Osteocyte (in vitro differentiated cells): Measurements from ENCODE around the gene REPIN1. TPM values are rescaled to one million over a fixed set of nuclear protein-coding genes. Genes with fewer than 3 reads are reported as not detected.

Experiments
- DNase-seq: peaks from one replicate; pipeline ENCODE4 v3.0.0; 2021; ENCODE audit warnings: mixed read lengths; ENCODE audit not compliant: unreplicated experiment; ENCODE audit errors: extremely low spot score
- H3K27ac Mint-ChIP-seq: one replicate; pipeline ENCODE4 v1.8.0; 2021; ENCODE audit warnings: mild to moderate bottlenecking, mixed read lengths; ENCODE audit not compliant: unreplicated experiment
- H3K27me3 Mint-ChIP-seq: one replicate; pipeline ENCODE4 v1.8.0; 2021; ENCODE audit warnings: mixed read lengths; ENCODE audit not compliant: unreplicated experiment
- H3K36me3 Mint-ChIP-seq: one replicate; pipeline ENCODE4 v1.8.0; 2021; ENCODE audit warnings: mixed read lengths; ENCODE audit not compliant: unreplicated experiment
- H3K4me1 Mint-ChIP-seq: one replicate; pipeline ENCODE4 v1.8.0; 2021; ENCODE audit warnings: mixed read lengths; ENCODE audit not compliant: unreplicated experiment
- H3K4me3 Mint-ChIP-seq: one replicate; pipeline ENCODE4 v1.8.0; 2021; ENCODE audit warnings: mild to moderate bottlenecking, moderate library complexity, mixed read lengths; ENCODE audit not compliant: unreplicated experiment
- H3K9me3 Mint-ChIP-seq: one replicate; pipeline ENCODE4 v1.8.0; 2021; ENCODE audit warnings: mixed read lengths; ENCODE audit not compliant: unreplicated experiment
- total RNA-seq: library from RNA; stranded (reverse); gene quantifications from 2 replicates; pipeline ENCODE4 v1.2.1, GENCODE V29; 2021
- TF ChIP-seq, protein P1 (sequence below): fragments of 200-600 bp; sonication (generic); IDR thresholded peaks from 2 replicates; pipeline ENCODE4 v1.5.0; 2021; ENCODE audit warnings: antibody characterized with exemption, mild to moderate bottlenecking, moderate library complexity

The REPIN1 gene
- total RNA-seq, 1 donor from 2014 or later, result 66.3 TPM

DNA sequence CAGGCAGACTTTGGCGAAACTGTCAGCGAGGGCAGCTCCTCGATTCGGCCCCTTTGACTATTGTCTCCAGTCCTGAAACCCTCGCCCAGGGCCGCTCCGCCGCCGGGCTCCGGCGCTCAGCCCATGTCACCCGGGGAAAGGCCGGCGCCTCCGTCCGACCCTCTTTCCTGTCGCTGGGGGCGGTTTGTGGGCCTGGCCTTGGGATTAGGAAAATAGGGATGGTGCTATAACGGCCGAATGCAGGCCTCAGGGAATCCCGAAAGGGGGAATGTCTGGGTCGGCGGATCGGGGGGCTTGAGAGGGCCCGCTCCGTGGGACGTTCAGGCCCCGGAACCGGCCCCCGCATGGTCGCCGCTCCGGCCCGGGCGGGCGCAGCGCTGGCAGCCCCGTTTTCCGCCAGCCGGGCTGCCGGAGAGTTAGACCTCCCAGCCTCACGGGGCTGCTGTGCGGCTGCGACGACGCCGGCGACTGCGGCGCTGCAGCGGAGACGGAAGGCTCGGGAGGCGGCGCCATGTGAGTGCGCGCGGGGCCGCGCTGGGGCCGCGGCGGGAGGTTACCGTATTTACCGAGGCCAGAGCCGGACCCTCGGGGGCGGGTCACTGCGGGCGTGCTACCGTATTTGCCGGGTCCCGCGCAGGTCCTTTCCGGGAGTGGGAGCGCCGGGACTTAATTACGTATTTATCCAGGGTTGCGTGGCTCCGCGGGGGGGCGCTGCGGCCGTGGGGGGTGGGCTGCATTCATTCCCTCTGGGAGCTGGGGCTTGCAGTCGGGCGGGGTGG lies 36.4 kb downstream of the REPIN1 start:
- H3K27me3 Mint-ChIP-seq, result no peaks in the 10 kb centered on the region
- TF ChIP-seq, protein P1, sequence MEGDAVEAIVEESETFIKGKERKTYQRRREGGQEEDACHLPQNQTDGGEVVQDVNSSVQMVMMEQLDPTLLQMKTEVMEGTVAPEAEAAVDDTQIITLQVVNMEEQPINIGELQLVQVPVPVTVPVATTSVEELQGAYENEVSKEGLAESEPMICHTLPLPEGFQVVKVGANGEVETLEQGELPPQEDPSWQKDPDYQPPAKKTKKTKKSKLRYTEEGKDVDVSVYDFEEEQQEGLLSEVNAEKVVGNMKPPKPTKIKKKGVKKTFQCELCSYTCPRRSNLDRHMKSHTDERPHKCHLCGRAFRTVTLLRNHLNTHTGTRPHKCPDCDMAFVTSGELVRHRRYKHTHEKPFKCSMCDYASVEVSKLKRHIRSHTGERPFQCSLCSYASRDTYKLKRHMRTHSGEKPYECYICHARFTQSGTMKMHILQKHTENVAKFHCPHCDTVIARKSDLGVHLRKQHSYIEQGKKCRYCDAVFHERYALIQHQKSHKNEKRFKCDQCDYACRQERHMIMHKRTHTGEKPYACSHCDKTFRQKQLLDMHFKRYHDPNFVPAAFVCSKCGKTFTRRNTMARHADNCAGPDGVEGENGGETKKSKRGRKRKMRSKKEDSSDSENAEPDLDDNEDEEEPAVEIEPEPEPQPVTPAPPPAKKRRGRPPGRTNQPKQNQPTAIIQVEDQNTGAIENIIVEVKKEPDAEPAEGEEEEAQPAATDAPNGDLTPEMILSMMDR, result peak; percentile 24
- peaks cover 4% of the 10 kb centered on the region for H3K36me3 Mint-ChIP-seq
- H3K9me3 Mint-ChIP-seq, result no peaks in the 10 kb centered on the region
- H3K4me1 Mint-ChIP-seq, result peaks cover 43% of the 10 kb centered on the region
- peak overlapping the region; percentile 87 for H3K27ac Mint-ChIP-seq
- peak overlapping the region; percentile 89 for H3K4me3 Mint-ChIP-seq
- DNase-seq, result peak; percentile 95

DNA sequence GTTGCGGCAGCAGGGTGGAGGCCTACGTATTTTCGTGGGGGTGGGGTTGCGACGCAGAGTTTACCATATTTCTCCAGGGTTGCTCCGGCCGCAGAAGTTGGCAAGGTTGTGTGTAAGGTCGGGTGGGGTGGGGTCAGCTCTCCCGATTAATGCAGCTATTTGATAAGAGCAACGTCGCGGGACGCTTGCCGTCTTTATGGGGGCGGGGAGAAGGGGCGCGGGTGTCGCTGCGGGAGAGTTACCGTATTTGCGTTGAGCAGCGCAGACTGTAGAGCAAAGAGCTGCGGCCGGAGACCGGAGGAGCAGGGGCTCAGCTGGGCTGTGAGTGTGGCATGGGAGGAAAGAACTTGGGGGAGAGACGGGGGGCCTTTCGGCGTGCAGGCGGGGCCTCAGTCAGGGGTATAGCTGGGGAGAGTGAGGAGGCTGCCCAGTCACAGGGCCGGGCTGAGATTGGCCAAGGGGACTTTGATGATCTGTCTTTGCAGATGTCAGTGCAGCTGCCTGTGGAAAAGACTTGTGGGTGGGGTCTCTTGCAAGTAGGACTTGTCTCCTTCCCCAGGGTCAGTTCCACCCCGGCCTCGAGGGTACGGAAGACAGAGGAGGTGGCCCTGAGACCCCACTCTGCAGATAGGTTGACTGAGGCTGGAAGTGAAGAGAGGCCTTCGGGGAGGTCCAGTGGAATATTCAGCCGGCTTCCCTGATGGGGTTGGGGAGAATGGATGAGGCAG lies 37.1 kb downstream of the REPIN1 start:
- H3K27ac Mint-ChIP-seq, result peak overlapping the region; percentile 81
- H3K4me1 Mint-ChIP-seq, result peaks cover 39% of the 10 kb centered on the region
- no peaks in the 10 kb centered on the region for H3K27me3 Mint-ChIP-seq
- H3K4me3 Mint-ChIP-seq, result peak overlapping the region; percentile 89
- TF ChIP-seq, protein P1, result no peak
- no peaks in the 10 kb centered on the region for H3K9me3 Mint-ChIP-seq
- DNase-seq, result no peak
- H3K36me3 Mint-ChIP-seq, result peaks cover 4% of the 10 kb centered on the region

DNA sequence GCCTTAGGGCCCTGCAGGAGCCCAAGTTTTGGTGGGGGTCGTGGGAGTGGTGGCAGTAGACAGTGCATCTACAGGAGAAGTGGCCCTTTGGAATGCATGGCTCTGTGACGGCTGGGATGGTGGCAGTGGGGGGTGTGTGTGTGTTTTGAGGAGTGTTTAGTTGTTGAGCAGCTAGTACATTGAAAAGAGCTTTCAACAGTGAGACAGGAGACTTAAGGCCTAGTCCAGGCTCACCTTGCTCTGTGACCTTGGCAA lies 37.6 kb downstream of the REPIN1 start:
- Mint-ChIP-seq H3K4me3 (peak overlapping the region; percentile 89), H3K36me3 (peaks cover 4% of the 10 kb centered on the region), H3K27ac (peak overlapping the region; percentile 81), H3K9me3 (no peaks in the 10 kb centered on the region), H3K27me3 (no peaks in the 10 kb centered on the region), H3K4me1 (peaks cover 44% of the 10 kb centered on the region)
- no peak for DNase-seq
- TF ChIP-seq, protein P1, result no peak

DNA sequence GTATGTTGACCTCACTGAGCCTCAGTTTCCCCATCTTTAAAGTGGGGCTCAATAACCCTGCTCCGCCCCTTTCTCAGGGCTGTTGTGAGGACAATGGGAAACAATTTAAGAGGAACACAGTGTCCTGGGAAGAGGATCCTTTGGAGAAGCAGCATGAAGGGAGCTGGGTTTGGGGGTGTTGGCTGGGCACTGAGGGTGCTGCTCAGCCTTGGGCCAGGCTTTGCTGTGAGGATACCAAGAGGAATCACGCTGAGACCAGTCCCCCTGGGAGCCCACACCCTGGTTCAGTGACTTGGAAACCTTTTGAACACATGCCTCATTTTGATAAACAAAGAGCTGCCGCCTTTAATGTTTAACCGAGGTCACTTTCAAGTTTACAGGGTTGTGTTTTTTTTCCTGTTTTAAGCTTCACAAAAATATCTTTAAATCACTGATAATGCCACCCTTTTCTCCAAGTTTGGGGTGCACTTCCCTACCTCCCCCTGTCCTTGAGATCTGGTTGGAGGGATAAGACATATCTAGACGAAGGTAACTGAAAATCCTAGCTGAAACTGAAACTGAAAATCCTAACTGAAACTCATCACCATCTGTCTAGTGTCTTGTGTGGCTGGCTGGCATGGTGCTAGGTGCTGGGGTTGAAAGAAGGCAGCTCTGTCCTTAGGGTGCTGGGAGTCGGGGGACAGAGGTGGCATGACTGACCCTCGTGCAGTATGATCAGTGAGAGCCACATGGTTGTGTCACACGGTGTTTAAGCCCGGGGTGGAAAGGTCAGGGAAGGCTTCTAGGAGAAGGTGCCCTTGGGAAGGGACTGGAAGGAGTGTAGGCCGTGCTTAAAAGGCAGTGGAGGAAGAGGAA lies 38.2 kb downstream of the REPIN1 start:
- no peak for DNase-seq
- no peaks in the 10 kb centered on the region for H3K9me3 Mint-ChIP-seq

More for the DNA sequence above, 38.2 kb downstream of the REPIN1 start:
- TF ChIP-seq, protein P1, result no peak
- Mint-ChIP-seq H3K4me1 (peaks cover 44% of the 10 kb centered on the region), H3K27me3 (no peaks in the 10 kb centered on the region), H3K36me3 (peaks cover 4% of the 10 kb centered on the region), H3K27ac (peak overlapping the region; percentile 81), H3K4me3 (peak overlapping the region; percentile 89)
